IMR-90 (cell line): ENCODE measurements around the gene RASSF5. TPM values are rescaled to one million over a fixed set of nuclear protein-coding genes. Genes with fewer than 3 reads are reported as not detected.

Source experiments
- ATAC-seq: fragments of 200-7000 bp; cut with Tn5 transposase; 2 replicates; pipeline ENCODE4 v1.9.1; 2020; ENCODE audit warnings: low read depth, mild to moderate bottlenecking, moderate library complexity
- BruUV-seq: library from RNA; stranded (reverse); fragments of 400-500 nt; replicated peaks from 2 replicates; lab custom pipeline; 2021; lab: Mats Ljungman, UMichigan
- CTCF ChIA-PET: fragments of 300-600 bp; formaldehyde crosslinking; extraction: SDS; loops from one replicate; lab custom pipeline; 2021; ENCODE audit warnings: antibody characterized with exemption; lab: Yijun Ruan, JAX
- POLR2A ChIA-PET: fragments of 300-600 bp; sonication (Branson Sonifier 250); formaldehyde crosslinking; loops from one replicate; lab custom pipeline; 2022; ENCODE audit warnings: antibody characterized with exemption; ENCODE audit not compliant: unreplicated experiment; lab: Charles Lee
- DNase-seq: peaks from one replicate; pipeline ENCODE4 v3.0.0; 2013
- H2AFZ ChIP-seq: replicated peaks from 2 replicates; pipeline ENCODE3; 2013; ENCODE audit warnings: low read length, mild to moderate bottlenecking; ENCODE audit not compliant: poor library complexity
- H2AK5ac ChIP-seq: 2 replicates; pipeline ENCODE4 v1.6.1; 2013; ENCODE audit warnings: low read depth, low read length, inconsistent platforms
- H2AK9ac ChIP-seq: replicated peaks from 2 replicates; pipeline ENCODE3; 2013; ENCODE audit warnings: mild to moderate bottlenecking, low read depth, low read length, moderate library complexity; ENCODE audit not compliant: poor library complexity
- H2BK120ac ChIP-seq: 2 replicates; pipeline ENCODE4 v1.6.1; 2013; ENCODE audit warnings: low read depth, low read length, inconsistent platforms
- H2BK15ac ChIP-seq: 3 replicates; pipeline ENCODE4 v1.6.1; 2013; ENCODE audit warnings: low read depth, low read length, inconsistent platforms
- H2BK20ac ChIP-seq: 2 replicates; pipeline ENCODE4 v1.6.1; 2013; ENCODE audit warnings: low read depth, mild to moderate bottlenecking, inconsistent platforms, low read length, moderate library complexity
- H2BK5ac ChIP-seq: 2 replicates; pipeline ENCODE4 v1.6.1; 2013; ENCODE audit warnings: mild to moderate bottlenecking, low read depth, low read length, inconsistent platforms; ENCODE audit not compliant: poor library complexity, severe bottlenecking
- H3K14ac ChIP-seq: replicated peaks from 2 replicates; pipeline ENCODE4 v1.6.1; 2013; ENCODE audit warnings: low read depth, low read length, inconsistent platforms
- H3K18ac ChIP-seq: 2 replicates; pipeline ENCODE4 v1.6.1; 2013; ENCODE audit warnings: low read depth, low read length, control low read depth
- H3K23ac ChIP-seq: 2 replicates; pipeline ENCODE4 v1.6.1; 2013; ENCODE audit warnings: low read depth, low read length, inconsistent platforms
- H3K27ac ChIP-seq: 2 replicates; pipeline ENCODE4 v1.5.1; 2013; ENCODE audit warnings: mild to moderate bottlenecking, control low read depth, low read length; ENCODE audit not compliant: insufficient read depth
- H3K27me3 ChIP-seq: 2 replicates; pipeline ENCODE4 v1.6.1; 2013; ENCODE audit warnings: low read length; ENCODE audit not compliant: control insufficient read depth, insufficient read depth
- H3K36me3 ChIP-seq: 2 replicates; pipeline ENCODE4 v1.6.1; 2013; ENCODE audit warnings: low read length, mixed read lengths; ENCODE audit not compliant: control insufficient read depth, insufficient read depth
- H3K4ac ChIP-seq: 2 replicates; pipeline ENCODE4 v1.6.1; 2013; ENCODE audit warnings: low read depth, low read length, inconsistent platforms
- H3K4me1 ChIP-seq: 2 replicates; pipeline ENCODE4 v1.6.1; 2013; ENCODE audit warnings: low read length, mixed read lengths; ENCODE audit not compliant: control insufficient read depth, insufficient read depth
- H3K4me2 ChIP-seq: 2 replicates; pipeline ENCODE4 v1.6.1; 2013; ENCODE audit warnings: low read depth, mild to moderate bottlenecking, control low read depth, low read length, moderate library complexity
- H3K4me3 ChIP-seq: 2 replicates; pipeline ENCODE4 v1.5.1; 2013; ENCODE audit warnings: low read depth, mild to moderate bottlenecking, control low read depth, low read length, moderate library complexity; ENCODE audit not compliant: insufficient read depth
- H3K56ac ChIP-seq: 2 replicates; pipeline ENCODE4 v1.6.1; 2013; ENCODE audit warnings: low read length, inconsistent platforms; ENCODE audit not compliant: insufficient read depth; ENCODE audit errors: extremely low read depth
- H3K79me1 ChIP-seq, 2 experiments: 2 replicates each; pipeline ENCODE4 v1.6.1; 2013; ENCODE audit warnings: low read length in 2 of 2, inconsistent platforms in 1 of 2, low read depth in 1 of 2
- H3K9ac ChIP-seq: 2 replicates; pipeline ENCODE4 v1.6.1; 2013; ENCODE audit warnings: low read depth, low read length, control low read depth
- H3K9me1 ChIP-seq: 2 replicates; pipeline ENCODE4 v1.6.1; 2013; ENCODE audit warnings: low read length, inconsistent platforms; ENCODE audit not compliant: insufficient read depth
- H3K9me3 ChIP-seq: 2 replicates; pipeline ENCODE4 v1.6.1; 2013; ENCODE audit warnings: low read length; ENCODE audit not compliant: control insufficient read depth, insufficient read depth
- H4K20me1 ChIP-seq: 2 replicates; pipeline ENCODE4 v1.6.1; 2013; ENCODE audit warnings: low read length, inconsistent platforms; ENCODE audit not compliant: insufficient read depth
- H4K5ac ChIP-seq: 2 replicates; pipeline ENCODE4 v1.6.1; 2013; ENCODE audit warnings: mild to moderate bottlenecking, low read depth, low read length, control low read depth
- H4K8ac ChIP-seq, 2 experiments: 2 replicates each; pipeline ENCODE4 v1.6.1; 2013; ENCODE audit warnings: low read depth in 2 of 2, low read length in 2 of 2, control low read depth in 1 of 2, inconsistent platforms in 1 of 2
- H4K91ac ChIP-seq: 2 replicates; pipeline ENCODE4 v1.6.1; 2013; ENCODE audit warnings: low read depth, low read length, inconsistent platforms; ENCODE audit not compliant: insufficient read depth
- MAFK ChIP-seq: IDR thresholded peaks from 2 replicates; pipeline ENCODE4 v1.6.1; 2012; ENCODE audit warnings: low read depth, low read length, improper control_type of control experiment
- NFE2L2 ChIP-seq: fragments of 150-350 bp; IDR thresholded peaks from 2 replicates; pipeline ENCODE4 v1.6.1; 2016; ENCODE audit warnings: low read depth, mild to moderate bottlenecking, low read length
- RAD21 ChIP-seq: IDR thresholded peaks from 2 replicates; pipeline ENCODE4 v1.6.1; 2012; ENCODE audit warnings: low read length, improper control_type of control experiment
- RCOR1 ChIP-seq: IDR thresholded peaks from 2 replicates; pipeline ENCODE4 v1.6.1; 2012; ENCODE audit warnings: mild to moderate bottlenecking, low read length, improper control_type of control experiment; ENCODE audit not compliant: insufficient replicate concordance
- WGBS, 2 experiments: methylation state at CpG; one replicate each; pipeline versions ENCODE4 v1.1.5 to v1.1.7; 2013; ENCODE audit warnings: missing lambda C conversion rate in 2 of 2; ENCODE audit not compliant: insufficient read length in 1 of 2; ENCODE audit errors: extremely low coverage in 2 of 2; 5-methylcytosine and 5-hydroxymethylcytosine counted together
- dilution Hi-C: fragments of 300-500 bp; cut with HindIII; formaldehyde crosslinking; loops from one replicate; pipeline ENCODE4 v1.14.3; 2018; ENCODE audit warnings: low sequenced_read_pairs; ENCODE audit not compliant: unreplicated experiment
- in situ Hi-C: fragments of 300-500 bp; cut with MboI; formaldehyde crosslinking; loops from 3 replicates; pipeline ENCODE4 v1.14.3; 2019; ENCODE audit warnings: low sequenced_read_pairs, inconsistent platforms, mixed read lengths
- intact Hi-C: fragments of 100-400 bp; cut with micrococcal nuclease; formaldehyde crosslinking; loops from 2 replicates; pipeline ENCODE4 v1.10.0; 2022
- polyA plus RNA-seq, 3 experiments: library from polyadenylated mRNA; depleted of rRNA; stranded (reverse); fragments of >200 nt; gene quantifications; 2 replicates each; pipeline ENCODE4 v1.2.3, GENCODE V29; 2012; ENCODE audit warnings: low replicate concordance in 1 of 3
- total RNA-seq: library from RNA; depleted of rRNA; stranded (reverse); fragments of >200 nt; gene quantifications from 2 replicates; pipeline ENCODE4 v1.2.3, GENCODE V29; 2012
- TF ChIP-seq, protein P1 (sequence below): conservative IDR thresholded peaks from 2 replicates; pipeline ENCODE4 v1.5.1; 2012; ENCODE audit warnings: mild to moderate bottlenecking, low read depth, low read length, improper control_type of control experiment

The RASSF5 gene
- total and polyA plus RNA-seq, 2 of the 4 experiments (the other 2 are of a cell fraction): 0.18 to 1.1 TPM

DNA sequence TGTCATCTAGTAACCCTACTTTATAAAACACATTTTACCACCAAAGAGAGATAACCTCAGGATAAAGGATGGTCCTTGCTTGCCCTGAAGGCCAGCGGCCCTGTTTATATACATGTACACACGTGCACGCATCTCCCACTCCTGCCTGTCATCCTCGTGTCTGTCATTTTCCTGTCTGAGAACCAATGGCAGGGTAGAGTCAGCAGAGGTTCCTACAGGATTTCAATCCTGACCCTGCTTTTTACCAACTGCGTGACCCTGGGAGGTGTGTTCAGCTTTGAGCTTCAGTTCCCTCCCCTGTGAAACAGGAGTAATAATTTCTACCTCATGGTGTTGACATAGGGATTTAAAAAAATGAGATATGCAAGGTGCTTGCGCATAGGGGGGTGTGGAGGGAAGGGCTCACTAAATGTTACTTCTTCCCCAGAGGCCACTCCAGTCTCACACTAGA lies 12.3 kb upstream of the RASSF5 start:
- dilution Hi-C loops: no loop called here
- H3K36me3 ChIP-seq: peaks cover 39% of the 10 kb centered on the region
- no peak for DNase-seq

More for the DNA sequence above, 12.3 kb upstream of the RASSF5 start:
- H2BK120ac ChIP-seq: no peak overlapping the region
- peak overlapping the region; percentile 55 for H2AK9ac ChIP-seq
- no peak overlapping the region for H2BK15ac ChIP-seq
- peaks cover 12% of the 10 kb centered on the region; the same call in 1 of the 2 replicates for H3K9me1 ChIP-seq
- no peak overlapping the region for H3K27ac ChIP-seq
- no peak overlapping the region for H3K56ac ChIP-seq
- no peak overlapping the region for H3K4ac ChIP-seq
- no peak overlapping the region for H2AK5ac ChIP-seq
- no peaks in the 10 kb centered on the region for H3K79me1 ChIP-seq
- intact Hi-C loops (no loop called here), in situ Hi-C loops (no loop called here)
- no peak overlapping the region for H3K23ac ChIP-seq
- 60% methylated on average over 1 of the region's 6 CpGs; no CpG with 5 or more reads in 1 of the 2 experiments for WGBS, 2 experiments
- no peak overlapping the region for H4K91ac ChIP-seq
- no peak overlapping the region for H3K18ac ChIP-seq
- CTCF ChIA-PET: interaction anchor here (0.7 to 1.0 kb wide), 2 partner anchors 9 to 89 kb away, joined by 3 read pairs; no protein-coding TSS in a partner anchor
- no peaks in the 10 kb centered on the region for H3K9me3 ChIP-seq
- H2BK20ac ChIP-seq: no peak overlapping the region
- H3K9ac ChIP-seq: no peak overlapping the region
- no peaks in the 10 kb centered on the region; the same call in 1 of the 2 replicates for H4K20me1 ChIP-seq
- H4K8ac ChIP-seq: no peak overlapping the region
- no peaks in the 10 kb centered on the region for H3K27me3 ChIP-seq
- no peak overlapping the region for H3K4me2 ChIP-seq
- no peak for ATAC-seq
- no peak for TF ChIP-seq MAFK
- TF ChIP-seq, protein P1, sequence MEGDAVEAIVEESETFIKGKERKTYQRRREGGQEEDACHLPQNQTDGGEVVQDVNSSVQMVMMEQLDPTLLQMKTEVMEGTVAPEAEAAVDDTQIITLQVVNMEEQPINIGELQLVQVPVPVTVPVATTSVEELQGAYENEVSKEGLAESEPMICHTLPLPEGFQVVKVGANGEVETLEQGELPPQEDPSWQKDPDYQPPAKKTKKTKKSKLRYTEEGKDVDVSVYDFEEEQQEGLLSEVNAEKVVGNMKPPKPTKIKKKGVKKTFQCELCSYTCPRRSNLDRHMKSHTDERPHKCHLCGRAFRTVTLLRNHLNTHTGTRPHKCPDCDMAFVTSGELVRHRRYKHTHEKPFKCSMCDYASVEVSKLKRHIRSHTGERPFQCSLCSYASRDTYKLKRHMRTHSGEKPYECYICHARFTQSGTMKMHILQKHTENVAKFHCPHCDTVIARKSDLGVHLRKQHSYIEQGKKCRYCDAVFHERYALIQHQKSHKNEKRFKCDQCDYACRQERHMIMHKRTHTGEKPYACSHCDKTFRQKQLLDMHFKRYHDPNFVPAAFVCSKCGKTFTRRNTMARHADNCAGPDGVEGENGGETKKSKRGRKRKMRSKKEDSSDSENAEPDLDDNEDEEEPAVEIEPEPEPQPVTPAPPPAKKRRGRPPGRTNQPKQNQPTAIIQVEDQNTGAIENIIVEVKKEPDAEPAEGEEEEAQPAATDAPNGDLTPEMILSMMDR: no peak
- TF ChIP-seq RCOR1: no peak
- no peak for TF ChIP-seq RAD21
- no peak for TF ChIP-seq NFE2L2
- H3K4me3 ChIP-seq: no peak overlapping the region
- H2BK5ac ChIP-seq: no peak overlapping the region
- no peak overlapping the region for H4K5ac ChIP-seq
- no peak overlapping the region for H3K14ac ChIP-seq
- no peak overlapping the region for H2AFZ ChIP-seq
- no TSS peak for BruUV-seq
- POLR2A ChIA-PET: no interaction called here
- peaks cover 4% of the 10 kb centered on the region for H3K4me1 ChIP-seq
